Fibroblast of peridontal ligament (primary cell): ENCODE measurements around the gene ADAT1.

Source experiments
- DNase-seq: peaks from one replicate; pipeline ENCODE4 v3.0.0-alpha.2; 2010; ENCODE audit errors: extremely low read depth

Gene ADAT1, protein sequence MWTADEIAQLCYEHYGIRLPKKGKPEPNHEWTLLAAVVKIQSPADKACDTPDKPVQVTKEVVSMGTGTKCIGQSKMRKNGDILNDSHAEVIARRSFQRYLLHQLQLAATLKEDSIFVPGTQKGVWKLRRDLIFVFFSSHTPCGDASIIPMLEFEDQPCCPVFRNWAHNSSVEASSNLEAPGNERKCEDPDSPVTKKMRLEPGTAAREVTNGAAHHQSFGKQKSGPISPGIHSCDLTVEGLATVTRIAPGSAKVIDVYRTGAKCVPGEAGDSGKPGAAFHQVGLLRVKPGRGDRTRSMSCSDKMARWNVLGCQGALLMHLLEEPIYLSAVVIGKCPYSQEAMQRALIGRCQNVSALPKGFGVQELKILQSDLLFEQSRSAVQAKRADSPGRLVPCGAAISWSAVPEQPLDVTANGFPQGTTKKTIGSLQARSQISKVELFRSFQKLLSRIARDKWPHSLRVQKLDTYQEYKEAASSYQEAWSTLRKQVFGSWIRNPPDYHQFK

GRCh38 chr16:75622761-75623605 is at the start of gene ADAT1:
ADAT1 (minus strand) TSS chr16:75623281; CDS start chr16:75620799, 2,482 bp downstream.
- peak; percentile 98 for DNase-seq

DNA sequence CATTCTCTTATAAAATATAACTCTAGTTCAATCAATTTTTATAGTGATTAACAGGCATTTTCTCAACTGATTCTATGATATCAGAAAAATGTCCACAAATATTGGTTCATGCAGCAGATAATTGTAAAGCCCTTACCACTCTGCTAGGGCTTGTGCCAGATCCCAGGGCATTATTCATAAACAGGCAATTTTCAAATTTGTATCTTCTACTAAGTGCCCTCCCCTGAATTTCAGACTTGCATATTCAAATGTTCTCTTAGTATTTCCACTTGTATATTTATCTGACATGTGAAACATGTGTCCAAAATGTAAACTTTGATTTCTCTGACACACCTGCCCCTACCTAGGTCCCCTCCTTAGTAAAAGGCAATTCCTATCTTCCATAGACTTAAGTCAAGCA is 44.4 kb upstream of the ADAT1 start:
- DNase-seq = no peak

GRCh38 chr16:75660726-75661302 is 37.7 kb upstream of the ADAT1 start:
- no peak for DNase-seq

DNA sequence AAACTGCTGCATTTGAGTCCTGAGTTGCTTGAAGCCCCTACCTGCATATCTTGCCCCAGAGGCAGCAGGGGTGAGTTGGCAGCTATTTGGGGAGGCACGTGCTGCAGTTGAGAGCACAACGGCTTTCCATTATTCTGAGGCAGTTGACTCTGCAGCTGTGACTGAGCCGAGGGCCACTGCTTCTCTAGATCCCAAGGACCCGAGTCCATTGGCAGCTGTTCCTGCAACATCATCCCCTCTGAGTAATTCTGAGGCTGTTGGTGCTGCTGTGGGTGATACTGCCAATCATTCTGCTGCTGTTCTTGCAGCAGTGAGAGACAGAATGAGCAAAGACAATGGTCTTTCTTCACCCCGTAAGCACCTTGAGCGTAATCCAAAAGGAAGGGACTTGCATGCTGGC is 37.2 kb upstream of the ADAT1 start:
- no peak for DNase-seq

DNA sequence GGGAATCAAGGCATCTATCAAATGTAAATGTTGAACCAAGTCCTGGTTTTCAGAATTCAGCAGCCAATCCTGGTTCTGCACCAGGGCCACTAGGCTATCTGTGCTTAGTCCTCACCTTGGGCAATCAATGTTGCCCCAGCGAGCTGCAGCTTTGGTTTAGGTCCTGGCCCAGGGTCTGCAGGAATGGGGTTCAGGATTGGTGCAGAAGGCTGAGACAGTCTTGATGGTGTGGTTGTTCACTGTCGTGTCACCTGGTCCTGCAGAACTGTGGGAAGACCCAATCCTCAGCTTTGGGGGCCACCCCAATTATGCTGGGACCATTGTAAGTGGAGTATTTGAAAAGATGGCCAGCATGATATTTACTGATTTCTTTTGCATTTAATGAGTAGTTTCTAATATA is 35.1 kb upstream of the ADAT1 start:
- no peak for DNase-seq

GRCh38 chr16:75653922-75654321 is 30.8 kb upstream of the ADAT1 start:
- DNase-seq = peak; percentile 91

- peak; percentile 70 for DNase-seq
These were observed 25.4 kb upstream of the ADAT1 start for GRCh38 chr16:75648265-75649076.

- peak; percentile 86 for DNase-seq
These were observed 24.6 kb upstream of the ADAT1 start, which contains the start of the genes KARS1 and TERF2IP for GRCh38 chr16:75647492-75648264. KARS1 (minus strand) TSS chr16:75647665; CDS start chr16:75647639, 26 bp downstream. TERF2IP (plus strand) TSS chr16:75647773; CDS start chr16:75647883, 110 bp downstream.

DNA sequence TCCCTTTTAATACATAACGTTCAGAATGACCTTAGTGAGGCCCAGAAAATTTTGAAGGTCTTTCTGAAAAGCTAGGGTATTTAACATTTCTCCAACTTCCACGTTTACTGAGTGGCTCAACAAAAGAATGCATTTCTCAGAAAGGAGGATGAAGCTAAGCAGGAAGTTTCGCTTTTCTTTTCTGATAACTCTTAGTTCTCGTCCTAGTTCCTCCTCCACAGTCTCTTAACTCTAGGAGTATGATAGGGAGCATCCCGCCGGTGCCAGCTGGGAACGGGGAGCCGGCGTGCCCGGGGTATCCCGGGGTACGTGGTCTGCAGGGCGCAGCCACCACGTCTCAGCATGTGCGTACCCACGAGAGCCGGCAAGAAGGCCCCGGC is 24.0 kb upstream of the ADAT1 start:
- DNase-seq = no peak

DNA sequence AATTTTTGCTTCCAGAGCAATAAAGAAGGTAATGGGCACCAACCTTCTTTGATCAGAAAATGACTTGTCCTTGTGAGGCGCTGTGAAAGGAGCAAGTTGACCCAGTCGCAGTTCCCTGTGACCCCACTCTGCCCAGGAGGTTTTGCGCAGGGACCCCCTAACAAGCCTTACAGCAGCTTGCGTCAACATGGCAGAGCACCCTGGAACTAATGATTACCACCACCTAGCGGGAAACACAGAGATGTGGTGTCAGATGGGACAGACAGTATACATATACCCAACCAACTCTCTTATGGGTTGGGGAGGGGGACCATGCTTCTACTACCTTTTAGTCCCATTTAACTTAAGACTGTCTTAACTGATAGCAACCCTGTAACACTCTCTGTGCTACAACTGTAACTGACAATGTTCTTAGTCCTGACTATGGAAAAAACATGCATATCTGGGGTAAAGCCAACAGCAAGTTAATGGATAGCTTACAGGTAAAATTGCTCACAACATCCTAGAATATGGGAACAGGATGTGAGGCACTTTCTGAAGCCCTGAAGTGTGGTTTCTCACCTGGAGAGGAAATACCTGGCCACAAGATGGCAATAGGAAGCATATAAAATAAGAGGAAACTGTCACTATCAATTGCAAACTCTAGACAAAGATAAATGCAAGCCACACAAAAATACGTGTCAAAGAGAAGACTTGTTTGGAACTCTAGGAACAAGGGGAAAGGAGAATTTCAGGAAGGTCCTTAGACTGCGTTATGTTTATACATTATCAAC is 21.3 kb upstream of the ADAT1 start:
- DNase-seq = no peak

GRCh38 chr16:75640598-75640997 is 17.5 kb upstream of the ADAT1 start:
- DNase-seq = peak; percentile 32

DNA sequence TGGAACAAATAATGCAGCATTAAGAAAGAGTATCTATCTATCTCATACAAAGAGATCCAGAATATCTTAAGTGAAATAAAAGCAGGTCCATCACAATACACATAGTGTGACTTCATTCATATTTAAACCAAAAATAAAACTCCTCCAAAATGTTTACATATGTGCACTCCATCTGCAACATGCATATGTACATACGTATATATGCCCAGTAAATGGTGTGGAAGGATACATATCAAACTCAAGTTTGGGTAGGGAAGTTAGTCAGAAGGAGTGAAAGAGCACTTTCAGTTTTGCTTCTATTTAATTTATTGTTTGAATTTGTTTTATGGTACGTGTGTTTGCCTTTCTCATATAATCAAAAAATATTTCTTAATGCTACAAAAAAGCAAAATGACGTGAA is 12.0 kb upstream of the ADAT1 start:
- no peak for DNase-seq

GRCh38 chr16:75632857-75633256 is 9.8 kb upstream of the ADAT1 start:
- DNase-seq = no peak

GRCh38 chr16:75630052-75630451 is 7.0 kb upstream of the ADAT1 start:
- DNase-seq = no peak

DNA sequence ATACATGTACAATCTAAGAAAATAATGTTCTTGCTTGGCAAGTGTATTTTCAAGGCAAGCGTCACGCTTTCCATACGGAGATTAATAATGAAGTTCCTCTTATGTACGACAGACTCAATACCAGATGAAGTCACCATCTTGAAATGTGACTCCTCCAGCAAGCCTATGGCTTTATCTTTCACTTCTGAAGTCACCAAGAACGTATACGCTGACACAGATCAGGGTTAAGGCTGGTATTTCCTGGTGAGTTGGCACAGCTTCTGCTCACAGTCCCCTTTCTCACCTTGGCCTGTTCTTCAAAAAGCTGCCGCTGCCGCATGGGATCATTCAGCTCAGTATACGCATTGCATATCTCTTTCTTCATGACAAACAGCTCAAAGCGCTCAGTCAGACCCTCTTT is 6.1 kb upstream of the ADAT1 start:
- DNase-seq = no peak

- DNase-seq = no peak
These were observed 5.3 kb upstream of the ADAT1 start for GRCh38 chr16:75628351-75628750.

GRCh38 chr16:75627851-75628250 is 4.8 kb upstream of the ADAT1 start:
- DNase-seq = no peak

GRCh38 chr16:75626806-75627205 is 3.7 kb upstream of the ADAT1 start:
- DNase-seq = no peak

DNA sequence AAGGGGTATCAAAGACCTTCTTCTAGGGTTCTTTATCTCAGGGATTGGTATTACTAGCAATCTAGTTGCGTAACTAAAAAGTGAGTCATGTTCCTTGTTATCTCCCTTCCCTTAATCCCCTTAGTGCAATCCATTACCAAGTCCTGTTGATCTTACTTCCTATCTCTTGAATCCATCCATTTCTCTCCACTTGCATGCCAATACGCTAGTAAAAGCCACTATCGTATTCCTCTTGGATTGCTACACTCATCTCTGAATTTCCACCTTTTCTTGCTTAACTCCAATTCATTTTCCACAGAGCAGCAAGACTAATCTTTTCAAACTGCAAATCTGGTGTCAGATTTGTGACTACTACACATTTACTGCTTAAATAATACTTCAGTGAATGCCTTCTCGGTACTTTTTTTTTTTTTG is 1.8 kb upstream of the ADAT1 start:
- DNase-seq = peak; percentile 23

DNA sequence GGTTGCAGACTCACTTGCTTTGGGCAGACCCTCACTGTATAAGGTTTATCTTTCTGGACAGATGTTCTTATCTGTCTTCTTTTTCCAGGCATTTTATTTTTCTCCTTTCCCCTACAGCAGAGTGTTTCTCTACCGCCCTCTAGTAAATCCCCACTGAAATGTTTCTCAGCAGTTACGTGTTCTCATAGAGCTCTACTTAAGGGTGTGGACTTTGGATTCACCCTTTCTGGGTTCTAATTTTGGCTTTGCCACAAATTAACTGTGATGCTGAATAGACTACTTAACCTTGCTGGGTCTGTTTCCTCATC is 2.0 kb downstream of the ADAT1 start:
- peak; percentile 64 for DNase-seq
